Activated T-helper 1 cell treated with anti-CD3 and anti-CD28 coated beads, Interleukin-12 subunit alpha, Interleukin-12 subunit beta, Interleukin-2, Interleukin-4 antibody, amounts not matched to agents 30 ng/mL and 10 ng/mL and 1 ng/mL, durations not matched to agents 14 hours and 24 hours and 36 hours (primary cell): ENCODE data around the gene PTN. TPM values are rescaled to one million over a fixed set of nuclear protein-coding genes. Genes with fewer than 3 reads are reported as not detected.
"Not testable (repeated sequence)": the region's sequence is repeated elsewhere in the genome, so short reads cannot be mapped to it uniquely, and the experiment has no call there.

Experiments
- DNase-seq: peaks from one replicate; pipeline ENCODE4 v3.0.0; 2021; ENCODE audit warnings: low spot score
- H3K27ac Mint-ChIP-seq: one replicate; pipeline ENCODE4 v1.8.0; 2021; ENCODE audit warnings: mild to moderate bottlenecking, mixed read lengths
- H3K27me3 Mint-ChIP-seq: one replicate; pipeline ENCODE4 v1.8.0; 2022; ENCODE audit warnings: mild to moderate bottlenecking, moderate library complexity, mixed read lengths; ENCODE audit not compliant: insufficient read depth
- H3K36me3 Mint-ChIP-seq: one replicate; pipeline ENCODE4 v1.8.0; 2021; ENCODE audit warnings: low read depth, mixed read lengths
- H3K4me1 Mint-ChIP-seq: one replicate; pipeline ENCODE4 v1.8.0; 2021; ENCODE audit warnings: low read depth, mixed read lengths
- H3K4me3 Mint-ChIP-seq: one replicate; pipeline ENCODE4 v1.8.0; 2021; ENCODE audit warnings: mild to moderate bottlenecking, moderate library complexity, mixed read lengths
- H3K9me3 Mint-ChIP-seq: one replicate; pipeline ENCODE4 v1.8.0; 2021; ENCODE audit warnings: mixed read lengths
- intact Hi-C: fragments of 100-400 bp; cut with micrococcal nuclease; formaldehyde crosslinking; loops from one replicate; pipeline ENCODE4 v1.15.1; 2024
- total RNA-seq: library from RNA; stranded (reverse); gene quantifications from 2 replicates; pipeline ENCODE4 v1.2.3, GENCODE V29; 2022

The PTN gene
- total RNA-seq, 1 donor from 2014 or later = not detected

- DNase-seq = no peak
- H3K4me3 Mint-ChIP-seq = no peak overlapping the region
- H3K27ac Mint-ChIP-seq = no peak overlapping the region
- no peaks in the 10 kb centered on the region for H3K9me3 Mint-ChIP-seq
- intact Hi-C loops = no loop called here
- no peaks in the 10 kb centered on the region for H3K4me1 Mint-ChIP-seq
- H3K36me3 Mint-ChIP-seq = no peaks in the 10 kb centered on the region
- H3K27me3 Mint-ChIP-seq = no peaks in the 10 kb centered on the region
These were observed 61.5 kb downstream of the PTN start for GRCh38 chr7:137282043-137282442.

- Mint-ChIP-seq H3K36me3 (no peaks in the 10 kb centered on the region), H3K27ac (no peak overlapping the region), H3K9me3 (no peaks in the 10 kb centered on the region), H3K27me3 (no peaks in the 10 kb centered on the region), H3K4me1 (no peaks in the 10 kb centered on the region), H3K4me3 (no peak overlapping the region)
- no peak for DNase-seq
- intact Hi-C loops = no loop called here
These were observed 67.3 kb downstream of the PTN start for GRCh38 chr7:137276189-137276588.

GRCh38 chr7:137272249-137272648, 71.3 kb downstream of the PTN start:
- Mint-ChIP-seq H3K4me3 (no peak overlapping the region), H3K27ac (no peak overlapping the region), H3K4me1 (no peaks in the 10 kb centered on the region), H3K36me3 (no peaks in the 10 kb centered on the region), H3K27me3 (no peaks in the 10 kb centered on the region), H3K9me3 (no peaks in the 10 kb centered on the region)
- intact Hi-C loops = no loop called here
- DNase-seq = no peak

DNA sequence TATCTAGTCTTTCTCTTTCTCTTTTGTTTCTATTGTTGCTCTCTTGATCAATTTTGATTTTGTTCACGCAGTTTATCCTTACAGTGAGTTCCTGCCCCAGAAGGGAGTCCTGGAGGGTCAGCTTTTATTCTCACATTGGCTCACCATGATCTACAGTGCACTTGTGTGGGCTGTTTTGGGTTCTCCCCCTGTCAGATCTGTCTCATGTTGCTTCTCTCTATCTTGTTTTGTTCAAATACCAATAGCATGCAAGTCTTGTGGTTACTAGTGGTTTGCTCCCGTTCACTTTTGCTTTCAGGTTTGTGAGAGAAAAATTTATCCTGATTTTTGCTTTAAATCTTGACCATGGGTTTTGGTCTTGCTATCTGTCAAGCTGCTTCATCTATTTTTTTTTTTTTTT, 74.3 kb downstream of the PTN start:
- no peak overlapping the region for H3K27ac Mint-ChIP-seq
- DNase-seq = no peak
- no peaks in the 10 kb centered on the region for H3K9me3 Mint-ChIP-seq
- intact Hi-C loops = no loop called here
- no peak overlapping the region for H3K4me3 Mint-ChIP-seq
- no peaks in the 10 kb centered on the region for H3K36me3 Mint-ChIP-seq
- H3K27me3 Mint-ChIP-seq = no peaks in the 10 kb centered on the region
- H3K4me1 Mint-ChIP-seq = no peaks in the 10 kb centered on the region

GRCh38 chr7:137268001-137268865, 75.3 kb downstream of the PTN start:
- H3K4me1 Mint-ChIP-seq, H3K27ac Mint-ChIP-seq, intact Hi-C loops, H3K4me3 Mint-ChIP-seq, H3K27me3 Mint-ChIP-seq, DNase-seq, H3K36me3 Mint-ChIP-seq, H3K9me3 Mint-ChIP-seq: not testable (repeated sequence)

DNA sequence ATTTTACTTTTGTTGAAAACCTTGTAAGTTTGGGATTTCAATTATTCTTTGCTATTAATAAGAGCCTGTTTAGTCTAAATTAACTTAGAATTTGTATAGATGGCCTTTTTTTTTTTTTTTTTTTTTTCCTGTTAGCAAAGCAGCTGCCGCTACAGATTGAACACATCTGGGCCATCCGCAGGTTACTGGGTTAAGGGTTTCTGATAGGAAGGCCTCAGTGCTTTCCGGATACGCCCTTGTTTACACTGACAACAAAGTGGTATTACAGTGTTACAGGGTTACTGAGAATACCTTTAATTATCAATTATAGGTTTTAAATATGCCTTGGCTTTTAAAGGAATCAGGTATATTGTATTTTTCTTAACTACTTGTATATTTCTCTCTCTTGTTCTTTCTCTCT, 76.8 kb downstream of the PTN start:
- Mint-ChIP-seq H3K27ac (no peak overlapping the region), H3K27me3 (no peaks in the 10 kb centered on the region), H3K36me3 (no peaks in the 10 kb centered on the region), H3K4me3 (no peak overlapping the region), H3K4me1 (no peaks in the 10 kb centered on the region), H3K9me3 (no peaks in the 10 kb centered on the region)
- DNase-seq = no peak
- intact Hi-C loops = no loop called here

GRCh38 chr7:137265480-137265879, 78.1 kb downstream of the PTN start:
- intact Hi-C loops, H3K9me3 Mint-ChIP-seq, H3K4me1 Mint-ChIP-seq, H3K36me3 Mint-ChIP-seq, DNase-seq, H3K27ac Mint-ChIP-seq, H3K27me3 Mint-ChIP-seq, H3K4me3 Mint-ChIP-seq: not testable (repeated sequence)

- intact Hi-C loops = no loop called here
- Mint-ChIP-seq H3K27ac (no peak overlapping the region), H3K9me3 (no peaks in the 10 kb centered on the region), H3K4me3 (no peak overlapping the region), H3K36me3 (no peaks in the 10 kb centered on the region), H3K27me3 (no peaks in the 10 kb centered on the region), H3K4me1 (no peaks in the 10 kb centered on the region)
- DNase-seq = no peak
These were observed 80.9 kb downstream of the PTN start for GRCh38 chr7:137262599-137262998.

- H3K27me3 Mint-ChIP-seq = no peaks in the 10 kb centered on the region
- H3K4me3 Mint-ChIP-seq = no peak overlapping the region
- H3K27ac Mint-ChIP-seq = no peak overlapping the region
- no peak for DNase-seq
- no peaks in the 10 kb centered on the region for H3K9me3 Mint-ChIP-seq
- no peaks in the 10 kb centered on the region for H3K4me1 Mint-ChIP-seq
- intact Hi-C loops = no loop called here
- no peaks in the 10 kb centered on the region for H3K36me3 Mint-ChIP-seq
These were observed 85.0 kb downstream of the PTN start for GRCh38 chr7:137258552-137258951.

- Mint-ChIP-seq H3K4me1 (no peaks in the 10 kb centered on the region), H3K36me3 (no peaks in the 10 kb centered on the region), H3K27ac (no peak overlapping the region), H3K27me3 (no peaks in the 10 kb centered on the region), H3K9me3 (no peaks in the 10 kb centered on the region), H3K4me3 (no peak overlapping the region)
- DNase-seq = no peak
- intact Hi-C loops = no loop called here
These were observed 88.8 kb downstream of the PTN start for GRCh38 chr7:137254766-137255165.

- Mint-ChIP-seq H3K36me3 (no peaks in the 10 kb centered on the region), H3K4me3 (no peak overlapping the region), H3K4me1 (no peaks in the 10 kb centered on the region), H3K27me3 (no peaks in the 10 kb centered on the region), H3K9me3 (no peaks in the 10 kb centered on the region), H3K27ac (no peak overlapping the region)
- intact Hi-C loops = no loop called here
- DNase-seq = no peak
These were observed 97.6 kb downstream of the PTN start for GRCh38 chr7:137245890-137246289.

- intact Hi-C loops = no loop called here
- no peaks in the 10 kb centered on the region for H3K36me3 Mint-ChIP-seq
These were observed 98.3 kb downstream of the PTN start for GRCh38 chr7:137245186-137245585.

DNA sequence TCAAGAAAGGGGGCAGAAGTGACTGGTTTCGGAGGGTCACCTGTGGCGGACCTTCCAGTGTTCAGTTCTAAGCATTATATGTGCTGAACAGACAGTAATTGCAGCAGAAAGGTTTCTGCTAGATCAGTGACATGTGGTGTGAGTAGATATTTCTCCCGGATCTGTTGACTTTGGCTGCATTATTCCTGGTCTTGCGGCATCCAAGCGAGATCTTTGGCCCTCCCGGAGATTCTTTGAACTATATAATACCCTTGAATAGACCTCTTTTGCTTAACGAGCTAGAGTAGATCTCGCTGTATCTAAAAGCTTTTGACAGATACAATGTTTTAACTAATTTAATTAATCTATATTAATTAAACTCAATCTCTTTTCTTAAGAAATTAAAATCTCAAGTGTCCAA, 99.8 kb downstream of the PTN start:
- no peak overlapping the region for H3K27ac Mint-ChIP-seq
- no peaks in the 10 kb centered on the region for H3K36me3 Mint-ChIP-seq
- no peak for DNase-seq
- H3K9me3 Mint-ChIP-seq = no peaks in the 10 kb centered on the region
- no peaks in the 10 kb centered on the region for H3K4me1 Mint-ChIP-seq
- H3K27me3 Mint-ChIP-seq = no peaks in the 10 kb centered on the region
- H3K4me3 Mint-ChIP-seq = no peak overlapping the region
- intact Hi-C loops = no loop called here

More at GRCh38 chr7:137245186-137245585, 98.3 kb downstream of the PTN start:
- no peaks in the 10 kb centered on the region for H3K27me3 Mint-ChIP-seq
- H3K9me3 Mint-ChIP-seq = no peaks in the 10 kb centered on the region
- no peak for DNase-seq
- H3K27ac Mint-ChIP-seq = no peak overlapping the region
- H3K4me3 Mint-ChIP-seq = no peak overlapping the region
- no peaks in the 10 kb centered on the region for H3K4me1 Mint-ChIP-seq

DNA sequence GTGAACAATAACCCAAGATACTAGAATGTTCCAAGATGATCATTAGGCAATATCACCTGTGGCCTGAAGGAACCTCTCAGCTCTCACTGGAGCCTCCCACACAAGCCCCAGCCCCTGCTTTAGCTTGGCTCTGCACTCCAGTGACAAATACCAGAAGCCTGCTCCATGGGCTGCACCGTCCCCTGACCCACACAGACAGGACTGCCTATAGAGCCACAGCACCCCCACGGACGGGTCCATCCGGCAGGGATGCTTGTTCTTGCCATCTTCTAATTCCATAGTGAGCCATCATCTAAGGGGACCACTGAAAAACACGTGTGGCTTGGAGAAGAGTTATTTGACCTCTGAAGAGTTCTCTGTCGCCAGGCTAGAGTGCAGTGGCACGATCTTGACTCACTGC, 100.9 kb downstream of the PTN start:
- H3K9me3 Mint-ChIP-seq = no peaks in the 10 kb centered on the region
- no peaks in the 10 kb centered on the region for H3K4me1 Mint-ChIP-seq

More for the DNA sequence above, 100.9 kb downstream of the PTN start:
- intact Hi-C loops = no loop called here
- DNase-seq = no peak
- no peak overlapping the region for H3K27ac Mint-ChIP-seq
- no peak overlapping the region for H3K4me3 Mint-ChIP-seq
- no peaks in the 10 kb centered on the region for H3K27me3 Mint-ChIP-seq
- H3K36me3 Mint-ChIP-seq = no peaks in the 10 kb centered on the region
